Gastroesophageal sphincter (tissue), 3 donors: ENCODE results near the gene RBPJ.

Source experiments
- CTCF ChIP-seq, 4 experiments: fragments of 200-600 bp in 2 of 4; fragments of 450-650 bp in 2 of 4; sonication (generic) in 1 of 4; IDR thresholded peaks; one replicate each; pipeline ENCODE4 v1.5.1; 2017 to 2019; ENCODE audit warnings: antibody characterized with exemption in 4 of 4, mild to moderate bottlenecking in 2 of 4, moderate library complexity in 2 of 4
- EP300 ChIP-seq: sonication (generic); formaldehyde crosslinking; IDR thresholded peaks from one replicate; pipeline ENCODE4 v1.6.1; 2017; ENCODE audit warnings: antibody characterized with exemption, mild to moderate bottlenecking
- POLR2A ChIP-seq, 2 donors: fragments of 450-650 bp; IDR thresholded peaks; one replicate each; pipeline ENCODE4 v1.6.1; 2017; ENCODE audit warnings: antibody characterized with exemption in 2 of 2, mild to moderate bottlenecking in 2 of 2, moderate library complexity in 1 of 2
- POLR2AphosphoS5 ChIP-seq: sonication (generic); formaldehyde crosslinking; IDR thresholded peaks from one replicate; pipeline ENCODE4 v1.6.1; 2017; ENCODE audit warnings: antibody characterized with exemption

GRCh38 chr4:26441771-26442170 lies 121.0 kb downstream of the RBPJ start:
- TF ChIP-seq CTCF (IDR thresholded peaks at IDR 0.05) = no peak
- TF ChIP-seq EP300 = no peak
- TF ChIP-seq POLR2A (IDR thresholded peaks at IDR 0.05) = no peak
- TF ChIP-seq POLR2AphosphoS5 = no peak
